Panc1 (cell line): ENCODE results near the gene MCF2L. TPM values are rescaled to one million over a fixed set of nuclear protein-coding genes. Genes with fewer than 3 reads are reported as not detected.

ENCODE experiments used
- ATAC-seq: fragments of 200-7000 bp; cut with Tn5 transposase; 2 replicates; pipeline ENCODE4 v1.9.1; 2020; ENCODE audit warnings: mild to moderate bottlenecking, moderate library complexity
- BruUV-seq: library from RNA; stranded (reverse); fragments of 400-500 nt; replicated peaks from 2 replicates; lab custom pipeline; 2021; lab: Mats Ljungman, UMichigan
- CTCF ChIA-PET: fragments of 300-600 bp; sonication (Branson Sonifier 250); formaldehyde crosslinking; loops from one replicate; lab custom pipeline; 2022; ENCODE audit warnings: antibody characterized with exemption; lab: Charles Lee
- POLR2A ChIA-PET: fragments of 300-600 bp; sonication (Branson Sonifier 250); formaldehyde crosslinking; loops from one replicate; lab custom pipeline; 2022; ENCODE audit warnings: antibody characterized with exemption; lab: Charles Lee
- DNase-seq: peaks from one replicate; pipeline ENCODE4 v3.0.0-alpha.2; 2010; ENCODE audit warnings: low read depth, low spot score
- H3K27ac ChIP-seq: 2 replicates; pipeline ENCODE4 v1.5.1; 2011; ENCODE audit warnings: mild to moderate bottlenecking, low read length, inconsistent platforms
- H3K27me3 ChIP-seq: fragments of 200-500 bp; sonication (Bioruptor generic); 2 replicates; pipeline ENCODE4 v1.6.0; 2014; ENCODE audit warnings: low read length, inconsistent platforms; ENCODE audit not compliant: control insufficient read depth, insufficient read depth
- H3K36me3 ChIP-seq: fragments of 200-500 bp; sonication (Bioruptor generic); 2 replicates; pipeline ENCODE4 v1.5.1; 2014; ENCODE audit warnings: inconsistent platforms, mild to moderate bottlenecking, low read length, moderate library complexity; ENCODE audit not compliant: control insufficient read depth, insufficient read depth
- H3K4me1 ChIP-seq: 2 replicates; pipeline ENCODE4 v1.5.1; 2011; ENCODE audit warnings: inconsistent platforms, mild to moderate bottlenecking, low read length, moderate library complexity; ENCODE audit not compliant: control insufficient read depth, insufficient read depth
- H3K4me3 ChIP-seq, 2 experiments: 2 replicates each; pipeline ENCODE4 v1.5.1; 2011 to 2012; ENCODE audit warnings: low read depth in 2 of 2, low read length in 2 of 2, mild to moderate bottlenecking in 2 of 2, inconsistent platforms in 1 of 2, moderate library complexity in 1 of 2
- H3K9me3 ChIP-seq: fragments of 200-500 bp; sonication (Bioruptor generic); 2 replicates; pipeline ENCODE4 v1.5.1; 2014; ENCODE audit warnings: low read depth, mild to moderate bottlenecking, inconsistent platforms, low read length, moderate library complexity; ENCODE audit not compliant: control insufficient read depth, insufficient read depth
- CTCF ChIP-seq: fragments of 450-650 bp; IDR thresholded peaks from 2 replicates; pipeline ENCODE4 v1.5.1; 2017; ENCODE audit warnings: mild to moderate bottlenecking
- POLR2AphosphoS5 ChIP-seq: IDR thresholded peaks from 2 replicates; pipeline ENCODE4 v1.6.1; 2012; ENCODE audit warnings: mild to moderate bottlenecking, low read depth, low read length, moderate library complexity
- REST ChIP-seq, 2 experiments: IDR thresholded peaks; 2 replicates each; pipeline ENCODE4 v1.6.1; 2011 to 2012; ENCODE audit warnings: low read depth in 2 of 2, control low read depth in 1 of 2, low read length in 1 of 2, mild to moderate bottlenecking in 1 of 2, moderate library complexity in 1 of 2; ENCODE audit not compliant: insufficient read depth in 1 of 2
- SIN3A ChIP-seq: IDR thresholded peaks from 2 replicates; pipeline ENCODE4 v1.6.1; 2012; ENCODE audit warnings: low read depth, mild to moderate bottlenecking, low read length, moderate library complexity, borderline replicate concordance; ENCODE audit not compliant: insufficient read depth
- TCF7L2 ChIP-seq: IDR thresholded peaks from 2 replicates; pipeline ENCODE4 v1.6.1; 2011; ENCODE audit warnings: mild to moderate bottlenecking, low read depth, low read length, inconsistent platforms
- in situ Hi-C: cut with HindIII; loops from 2 replicates; pipeline ENCODE4 v1.10.0; 2016; ENCODE audit warnings: low sequenced_read_pairs, low pct_unique_long_range_greater_than_20kb
- intact Hi-C: fragments of 100-400 bp; cut with micrococcal nuclease; formaldehyde crosslinking; loops from one replicate; pipeline ENCODE4 v1.10.0; 2022; ENCODE audit not compliant: unreplicated experiment
- total RNA-seq: library from RNA; stranded (reverse); gene quantifications from one replicate; pipeline ENCODE4 v1.2.1, GENCODE V29; 2021; ENCODE audit not compliant: unreplicated experiment

MCF2L gene
- total RNA-seq, 1 experiment from 2014 or later: 0.57 TPM

- intact Hi-C loops: no loop called here
- POLR2A ChIA-PET: no interaction called here
- H3K36me3 ChIP-seq: no peaks in the 10 kb centered on the region
Observed at GRCh38 chr13:112975401-112975939, 6.5 kb downstream of the MCF2L start.

GRCh38 chr13:112976526-112976925 lies 7.5 kb downstream of the MCF2L start:
- Histone ChIP-seq H3K4me1 (no peaks in the 10 kb centered on the region), H3K27ac (no peak overlapping the region), H3K27me3 (no peaks in the 10 kb centered on the region), H3K36me3 (no peaks in the 10 kb centered on the region), H3K9me3 (no peaks in the 10 kb centered on the region), H3K4me3 (no peak overlapping the region)
- DNase-seq: no peak
- TF ChIP-seq TCF7L2 (no peak), SIN3A (no peak), CTCF (no peak), REST (IDR thresholded peaks at IDR 0.05; ENCODE audit: insufficient read depth in 1 of 2, low read depth in 2 of 2, low read length in 1 of 2) (no peak), POLR2AphosphoS5 (no peak)
- BruUV-seq: no TSS peak
- no peak for ATAC-seq
- CTCF ChIA-PET: no interaction called here
- intact Hi-C loops: no loop called here
- in situ Hi-C loops: no loop called here
- POLR2A ChIA-PET: no interaction called here

More at GRCh38 chr13:112975401-112975939, 6.5 kb downstream of the MCF2L start:
- CTCF ChIA-PET: no interaction called here
- in situ Hi-C loops: no loop called here
- H3K4me1 ChIP-seq: no peaks in the 10 kb centered on the region
- H3K27me3 ChIP-seq: peaks cover 3% of the 10 kb centered on the region; the same call in 1 of the 2 replicates
- DNase-seq (no peak), ATAC-seq (no peak)
- no peak overlapping the region for H3K27ac ChIP-seq
- H3K9me3 ChIP-seq: no peaks in the 10 kb centered on the region
- BruUV-seq: no TSS peak
- TF ChIP-seq CTCF: no peak
- TF ChIP-seq POLR2AphosphoS5: no peak
- TF ChIP-seq TCF7L2: no peak
- TF ChIP-seq REST (IDR thresholded peaks at IDR 0.05; ENCODE audit: insufficient read depth in 1 of 2, low read depth in 2 of 2, low read length in 1 of 2): no peak
- TF ChIP-seq SIN3A: no peak
- no peak overlapping the region for H3K4me3 ChIP-seq
